ENCODE data around the gene KRT4.
"Not testable (repeated sequence)": the region's sequence is repeated elsewhere in the genome, so short reads cannot be mapped to it uniquely, and the experiment has no call there.

KRT4 gene

DNA sequence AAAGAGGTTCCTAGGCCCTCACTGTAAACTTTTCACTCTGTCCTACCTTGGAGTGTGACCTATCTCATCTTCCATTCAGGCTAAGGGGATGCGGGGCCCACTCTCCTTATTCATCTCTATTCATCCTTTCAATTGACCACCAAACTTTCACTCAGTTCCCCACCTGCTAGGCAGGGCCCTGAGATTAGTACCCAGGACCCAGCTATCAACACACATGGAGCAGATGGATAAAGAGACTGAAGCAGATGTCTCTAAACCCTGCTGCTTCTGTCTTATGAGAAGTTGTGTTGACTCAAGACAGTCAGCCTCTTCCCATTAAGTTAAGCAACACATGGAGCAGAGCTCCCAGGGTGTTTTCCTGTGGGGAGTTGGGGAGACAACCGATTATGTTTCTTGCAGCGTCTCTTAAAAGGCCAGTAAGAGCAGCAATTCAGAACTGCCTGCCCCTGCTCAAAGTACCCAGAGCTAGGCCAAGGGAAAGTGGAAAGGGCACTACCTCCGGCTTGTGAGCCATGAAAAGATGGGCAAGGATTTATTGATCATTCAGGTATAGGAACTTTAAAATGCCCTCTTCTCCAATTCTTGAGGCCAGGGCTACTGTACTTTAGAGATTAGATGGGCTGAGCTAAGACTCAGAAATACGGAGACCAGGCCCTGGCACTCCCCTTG is 47.4 kb downstream of the KRT4 start:
- TF ChIP-seq, protein P1, sequence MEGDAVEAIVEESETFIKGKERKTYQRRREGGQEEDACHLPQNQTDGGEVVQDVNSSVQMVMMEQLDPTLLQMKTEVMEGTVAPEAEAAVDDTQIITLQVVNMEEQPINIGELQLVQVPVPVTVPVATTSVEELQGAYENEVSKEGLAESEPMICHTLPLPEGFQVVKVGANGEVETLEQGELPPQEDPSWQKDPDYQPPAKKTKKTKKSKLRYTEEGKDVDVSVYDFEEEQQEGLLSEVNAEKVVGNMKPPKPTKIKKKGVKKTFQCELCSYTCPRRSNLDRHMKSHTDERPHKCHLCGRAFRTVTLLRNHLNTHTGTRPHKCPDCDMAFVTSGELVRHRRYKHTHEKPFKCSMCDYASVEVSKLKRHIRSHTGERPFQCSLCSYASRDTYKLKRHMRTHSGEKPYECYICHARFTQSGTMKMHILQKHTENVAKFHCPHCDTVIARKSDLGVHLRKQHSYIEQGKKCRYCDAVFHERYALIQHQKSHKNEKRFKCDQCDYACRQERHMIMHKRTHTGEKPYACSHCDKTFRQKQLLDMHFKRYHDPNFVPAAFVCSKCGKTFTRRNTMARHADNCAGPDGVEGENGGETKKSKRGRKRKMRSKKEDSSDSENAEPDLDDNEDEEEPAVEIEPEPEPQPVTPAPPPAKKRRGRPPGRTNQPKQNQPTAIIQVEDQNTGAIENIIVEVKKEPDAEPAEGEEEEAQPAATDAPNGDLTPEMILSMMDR (IDR thresholded peaks at IDR 0.05; ENCODE audit: low read depth, low read length, missing control alignments) = no peak
- H3K36me3 ChIP-seq (replicated peaks) = no peaks in the 10 kb centered on the region
- H3K27me3 ChIP-seq (replicated peaks) = no peaks in the 10 kb centered on the region
- no peak overlapping the region for H3K4me3 ChIP-seq (ENCODE audit: low read depth, low read length)
- in situ Hi-C loops (cut with HindIII; ENCODE audit: low pct_ligation_motif_present, low sequenced_read_pairs) = no loop called here
- no peak for DNase-seq
- no peak overlapping the region for H3K27ac ChIP-seq

DNA sequence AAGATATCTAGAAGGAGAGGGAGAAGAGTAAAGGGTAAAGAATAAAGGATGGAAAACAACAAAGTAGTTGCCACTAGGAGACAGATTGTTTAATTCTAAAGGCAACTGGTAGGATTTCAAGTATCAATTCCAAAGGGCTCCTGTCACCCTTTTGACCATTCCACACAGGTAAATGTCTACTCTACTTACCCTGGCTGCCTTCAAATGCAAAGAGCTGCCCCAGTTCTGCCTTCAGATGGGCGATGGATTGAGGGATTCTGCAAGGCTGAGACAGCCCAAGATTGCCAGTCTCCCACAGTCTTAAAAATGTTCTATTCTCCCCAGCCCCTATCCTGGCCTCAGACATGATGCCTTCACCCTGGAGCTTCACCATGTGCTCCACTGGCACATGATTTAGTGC is 48.2 kb downstream of the KRT4 start:
- H3K27ac ChIP-seq = no peak overlapping the region
- H3K27me3 ChIP-seq (replicated peaks) = no peaks in the 10 kb centered on the region
- in situ Hi-C loops (cut with HindIII; ENCODE audit: low pct_ligation_motif_present, low sequenced_read_pairs) = no loop called here
- TF ChIP-seq, protein P1 (IDR thresholded peaks at IDR 0.05; ENCODE audit: low read depth, low read length, missing control alignments) = no peak
- no peak for DNase-seq
- no peak overlapping the region for H3K4me3 ChIP-seq (ENCODE audit: low read depth, low read length)
- no peaks in the 10 kb centered on the region for H3K36me3 ChIP-seq (replicated peaks)

DNA sequence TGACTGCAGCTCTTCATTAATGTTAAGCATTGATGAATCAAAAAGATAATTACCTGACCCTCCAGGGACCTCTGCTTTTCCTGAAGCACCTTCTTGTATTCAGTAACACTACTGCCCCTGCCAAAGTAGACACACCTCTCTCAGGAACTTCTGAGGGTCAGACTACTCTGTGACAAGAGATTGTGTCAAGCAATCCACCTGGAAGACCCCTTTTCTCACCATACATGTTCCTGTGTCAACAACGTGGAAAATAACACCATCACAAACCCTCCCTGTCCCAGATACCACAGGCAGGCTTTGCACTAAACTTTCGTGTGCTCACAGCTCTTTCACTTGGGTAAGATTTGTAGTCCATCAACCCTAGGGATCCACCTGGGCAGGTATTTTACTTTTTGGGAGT is 49.9 kb downstream of the KRT4 start:
- TF ChIP-seq, protein P1 (IDR thresholded peaks at IDR 0.05; ENCODE audit: low read depth, low read length, missing control alignments) = no peak
- no peaks in the 10 kb centered on the region for H3K27me3 ChIP-seq (replicated peaks)
- H3K27ac ChIP-seq = no peak overlapping the region
- no peaks in the 10 kb centered on the region for H3K36me3 ChIP-seq (replicated peaks)
- DNase-seq = no peak
- in situ Hi-C loops (cut with HindIII; ENCODE audit: low pct_ligation_motif_present, low sequenced_read_pairs) = no loop called here
- no peak overlapping the region for H3K4me3 ChIP-seq (ENCODE audit: low read depth, low read length)

DNA sequence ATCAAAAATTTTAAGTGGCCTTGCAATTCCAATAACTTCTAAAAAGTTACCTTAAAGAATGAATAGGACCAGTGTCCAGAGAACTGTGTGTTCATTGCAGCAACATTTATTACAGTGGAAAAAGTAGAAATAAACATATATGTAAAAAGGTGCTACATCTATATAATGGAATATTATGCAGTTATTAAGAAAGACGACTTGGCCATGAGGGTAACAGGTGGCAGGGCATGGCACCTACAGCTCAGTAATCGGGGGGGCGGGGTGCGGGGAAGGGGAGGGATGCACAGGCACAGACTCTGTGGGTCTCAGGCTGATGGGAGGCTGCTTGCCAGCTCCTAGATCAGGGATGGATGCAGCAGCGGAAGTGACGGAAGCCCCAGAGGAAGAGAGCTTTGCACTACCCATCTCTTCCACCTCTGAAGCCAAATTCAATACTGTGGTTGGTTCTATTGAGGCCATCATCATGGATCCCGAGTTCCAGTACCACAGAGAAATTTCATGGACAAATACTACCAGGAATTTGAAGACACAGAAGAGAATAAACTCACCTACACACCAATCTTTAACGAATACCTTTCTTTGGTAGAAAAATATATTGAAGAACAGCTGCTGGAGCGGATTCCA is 50.8 kb downstream of the KRT4 start:
- Histone ChIP-seq H3K36me3 (replicated peaks) (no peaks in the 10 kb centered on the region), H3K27ac (no peak overlapping the region), H3K4me3 (ENCODE audit: low read depth, low read length) (no peak overlapping the region), H3K27me3 (replicated peaks) (no peaks in the 10 kb centered on the region)
- DNase-seq = no peak
- in situ Hi-C loops (cut with HindIII; ENCODE audit: low pct_ligation_motif_present, low sequenced_read_pairs) = no loop called here
- TF ChIP-seq, protein P1 (IDR thresholded peaks at IDR 0.05; ENCODE audit: low read depth, low read length, missing control alignments) = no peak

DNA sequence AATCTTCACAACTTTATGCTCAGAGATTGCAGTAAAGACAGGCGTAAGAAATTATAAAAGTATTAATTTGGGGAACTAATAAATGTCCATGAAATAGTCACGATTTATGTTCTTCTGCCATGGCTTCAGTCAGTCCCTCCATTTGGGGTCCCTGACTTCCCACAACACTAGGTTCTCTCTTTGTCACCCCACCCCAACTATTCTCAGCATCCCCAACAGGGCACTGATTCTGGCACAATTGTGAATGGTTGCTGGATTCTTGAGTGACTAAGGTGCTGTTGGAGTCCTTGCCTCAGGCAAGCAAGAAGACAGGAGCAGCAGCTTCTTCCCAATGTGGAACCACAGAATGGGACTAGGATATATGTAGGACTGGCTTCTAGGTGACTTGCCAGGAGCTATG is 52.1 kb downstream of the KRT4 start:
- in situ Hi-C loops (cut with HindIII; ENCODE audit: low pct_ligation_motif_present, low sequenced_read_pairs) = no loop called here
- no peaks in the 10 kb centered on the region for H3K27me3 ChIP-seq (replicated peaks)

DNA sequence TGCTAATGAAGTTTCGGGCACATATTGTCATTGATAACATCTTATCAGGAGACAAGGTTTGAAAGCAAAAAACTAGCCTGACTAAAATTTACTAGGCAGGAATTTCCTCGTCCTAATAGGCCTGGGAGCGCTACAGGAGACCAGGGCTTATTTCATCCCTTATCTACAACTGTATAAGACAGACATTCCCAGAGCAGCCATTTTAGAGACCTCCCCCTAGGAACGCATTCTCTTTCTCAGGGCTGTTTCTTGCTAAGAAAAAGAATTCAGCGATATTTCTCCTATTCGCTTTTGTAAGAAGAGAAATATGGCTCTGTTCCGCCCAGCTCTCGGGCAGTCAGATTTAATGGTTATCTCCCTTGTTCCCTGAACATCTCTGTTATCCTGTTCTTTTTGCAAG is 52.7 kb downstream of the KRT4 start:
- H3K36me3 ChIP-seq (replicated peaks); in situ Hi-C loops (cut with HindIII; ENCODE audit: low pct_ligation_motif_present, low sequenced_read_pairs); H3K4me3 ChIP-seq (ENCODE audit: low read depth, low read length); H3K27me3 ChIP-seq (replicated peaks); H3K27ac ChIP-seq; DNase-seq: not testable (repeated sequence)

More for the DNA sequence above, 52.1 kb downstream of the KRT4 start:
- TF ChIP-seq, protein P1 (IDR thresholded peaks at IDR 0.05; ENCODE audit: low read depth, low read length, missing control alignments) = no peak
- no peak overlapping the region for H3K27ac ChIP-seq
- DNase-seq = no peak
- no peak overlapping the region for H3K4me3 ChIP-seq (ENCODE audit: low read depth, low read length)
- H3K36me3 ChIP-seq (replicated peaks) = no peaks in the 10 kb centered on the region

Measured in brain microvascular endothelial cell (primary cell).